Subcutaneous abdominal adipose tissue (tissue), 5 donors: ENCODE data around the gene MFSD6.
"Not testable (repeated sequence)": the region's sequence is repeated elsewhere in the genome, so short reads cannot be mapped to it uniquely, and the experiment has no call there.

ENCODE experiments used
- H3K27ac ChIP-seq: one replicate; pipeline ENCODE4 v1.7.0; 2013; ENCODE audit warnings: low read depth, mild to moderate bottlenecking, inconsistent platforms, low read length, moderate library complexity
- H3K27me3 ChIP-seq, 5 donors: one replicate each; pipeline ENCODE4 v1.7.0; 2013; ENCODE audit warnings: low read length in 5 of 5, inconsistent platforms in 1 of 5; ENCODE audit not compliant: control insufficient read depth in 5 of 5, insufficient read depth in 4 of 5
- H3K36me3 ChIP-seq, 5 donors: one replicate each; pipeline ENCODE4 v1.7.0; 2013; ENCODE audit warnings: low read length in 5 of 5; ENCODE audit not compliant: control insufficient read depth in 5 of 5, insufficient read depth in 5 of 5
- H3K4me1 ChIP-seq, 5 donors: one replicate each; pipeline ENCODE4 v1.7.0; 2013; ENCODE audit warnings: low read length in 5 of 5, mild to moderate bottlenecking in 3 of 5, moderate library complexity in 1 of 5; ENCODE audit not compliant: control insufficient read depth in 5 of 5, insufficient read depth in 5 of 5
- H3K4me3 ChIP-seq, 5 donors: one replicate each; pipeline ENCODE4 v1.7.0; 2013; ENCODE audit warnings: low read length in 5 of 5, low read depth in 1 of 5
- H3K9ac ChIP-seq, 5 donors: one replicate each; pipeline ENCODE4 v1.7.0; 2013; ENCODE audit warnings: low read length in 5 of 5, mild to moderate bottlenecking in 4 of 5, moderate library complexity in 3 of 5
- H3K9me3 ChIP-seq, 5 donors: one replicate each; pipeline ENCODE4 v1.7.0; 2013; ENCODE audit warnings: low read length in 5 of 5; ENCODE audit not compliant: control insufficient read depth in 5 of 5
- donor health status: healthy.
- donor health status: healthy.
- donor health status: healthy.
- donor health status: healthy.
- donor health status: healthy.

The MFSD6 gene

GRCh38 chr2:190407662-190408537 lies at the start of gene MFSD6:
Gene MFSD6 (plus strand): TSS chr2:190408355. CDS start chr2:190436030, 27,675 bp downstream.
- Histone ChIP-seq H3K27me3 (peaks cover 0 to 6% (median 3%) of the 10 kb centered on the region in 5 donors), H3K4me1 (peaks cover 0 to 24% (median 16%) of the 10 kb centered on the region in 5 donors), H3K27ac (peak within 1 kb of the TSS; percentile 47), H3K4me3 (peak within 1 kb of the TSS; percentile 59 to 75 (median 69)), H3K9ac (peak within 1 kb of the TSS in 4 of 5 donors; percentile 49 to 73 (median 66)), H3K9me3 (peaks cover 0 to 4% (median 0%) of the 10 kb centered on the region in 5 donors), H3K36me3 (no peaks in the 10 kb centered on the region)

- H3K27me3 ChIP-seq, H3K4me3 ChIP-seq, H3K9me3 ChIP-seq: not testable (repeated sequence)
These were observed 49.3 kb upstream of the MFSD6 start for GRCh38 chr2:190358655-190359448.

GRCh38 chr2:190360561-190360960 lies 47.6 kb upstream of the MFSD6 start:
- H3K4me1 ChIP-seq = peaks cover 0 to 25% (median 23%) of the 10 kb centered on the region in 5 donors
- peaks cover 1 to 12% (median 9%) of the 10 kb centered on the region in 5 donors for H3K36me3 ChIP-seq
- H3K9ac ChIP-seq = no peak overlapping the region
- no peak overlapping the region for H3K27ac ChIP-seq
- no peak overlapping the region for H3K4me3 ChIP-seq
- H3K27me3 ChIP-seq = no peaks in the 10 kb centered on the region
- no peaks in the 10 kb centered on the region for H3K9me3 ChIP-seq

More at GRCh38 chr2:190358655-190359448, 49.3 kb upstream of the MFSD6 start:
- not testable (repeated sequence) for H3K36me3 ChIP-seq, H3K9ac ChIP-seq
- Histone ChIP-seq H3K4me1 (peaks cover 0 to 33% (median 26%) of the 10 kb centered on the region in 5 donors), H3K27ac (peak overlapping the region; percentile 47)

DNA sequence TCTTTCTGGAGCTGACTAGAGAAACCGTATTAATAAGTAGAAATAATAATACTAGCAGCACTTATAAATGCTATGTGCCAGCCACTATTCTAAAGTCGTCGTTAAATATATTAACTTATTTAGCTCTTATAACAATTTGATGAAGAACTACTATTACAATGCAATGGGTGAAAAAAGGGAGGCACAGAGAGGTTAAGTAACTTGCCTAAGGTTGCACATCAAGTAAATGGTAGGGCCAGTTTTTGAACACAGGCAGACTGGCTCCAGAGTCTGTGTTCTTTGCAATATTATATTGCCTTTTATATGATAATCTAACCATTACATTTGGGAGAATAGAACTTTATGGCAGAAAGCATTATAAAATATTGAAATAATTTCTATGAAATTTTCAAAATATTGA lies 47.2 kb upstream of the MFSD6 start:
- H3K27me3 ChIP-seq = no peaks in the 10 kb centered on the region
- H3K4me3 ChIP-seq = no peak overlapping the region
- H3K9ac ChIP-seq = no peak overlapping the region
- no peaks in the 10 kb centered on the region for H3K9me3 ChIP-seq
- H3K4me1 ChIP-seq = peaks cover 0 to 24% (median 22%) of the 10 kb centered on the region in 5 donors
- H3K36me3 ChIP-seq = peaks cover 2 to 14% (median 9%) of the 10 kb centered on the region in 5 donors
- H3K27ac ChIP-seq = no peak overlapping the region

GRCh38 chr2:190361572-190361971 lies 46.6 kb upstream of the MFSD6 start:
- H3K27ac ChIP-seq = no peak overlapping the region
- no peak overlapping the region for H3K9ac ChIP-seq
- H3K4me1 ChIP-seq = peaks cover 0 to 20% (median 19%) of the 10 kb centered on the region in 5 donors
- H3K4me3 ChIP-seq = no peak overlapping the region
- H3K9me3 ChIP-seq = peaks cover 0 to 2% (median 0%) of the 10 kb centered on the region in 5 donors
- H3K27me3 ChIP-seq = no peaks in the 10 kb centered on the region
- H3K36me3 ChIP-seq = peaks cover 2 to 17% (median 9%) of the 10 kb centered on the region in 5 donors

- Histone ChIP-seq H3K27me3 (no peaks in the 10 kb centered on the region), H3K9me3 (peaks cover 0 to 2% (median 0%) of the 10 kb centered on the region in 5 donors), H3K4me1 (peaks cover 0 to 20% (median 19%) of the 10 kb centered on the region in 5 donors), H3K4me3 (no peak overlapping the region), H3K9ac (no peak overlapping the region), H3K36me3 (peaks cover 3 to 20% (median 18%) of the 10 kb centered on the region in 5 donors), H3K27ac (no peak overlapping the region)
These were observed 45.3 kb upstream of the MFSD6 start for GRCh38 chr2:190362894-190363293.

GRCh38 chr2:190365499-190366204 lies 42.5 kb upstream of the MFSD6 start:
- no peak overlapping the region for H3K27ac ChIP-seq
- no peaks in the 10 kb centered on the region for H3K4me1 ChIP-seq
- H3K9ac ChIP-seq = no peak overlapping the region
- H3K27me3 ChIP-seq = no peaks in the 10 kb centered on the region
- H3K4me3 ChIP-seq = no peak overlapping the region
- H3K36me3 ChIP-seq = peaks cover 9 to 42% (median 32%) of the 10 kb centered on the region in 5 donors
- H3K9me3 ChIP-seq = peaks cover 0 to 2% (median 0%) of the 10 kb centered on the region in 5 donors

- Histone ChIP-seq H3K27ac (no peak overlapping the region), H3K36me3 (peaks cover 9 to 49% (median 36%) of the 10 kb centered on the region in 5 donors), H3K4me3 (no peak overlapping the region), H3K4me1 (no peaks in the 10 kb centered on the region), H3K27me3 (no peaks in the 10 kb centered on the region), H3K9ac (no peak overlapping the region), H3K9me3 (peaks cover 0 to 2% (median 0%) of the 10 kb centered on the region in 5 donors)
These were observed 41.9 kb upstream of the MFSD6 start for GRCh38 chr2:190366248-190366753.

- Histone ChIP-seq H3K36me3 (peaks cover 9 to 50% (median 32%) of the 10 kb centered on the region in 5 donors), H3K27me3 (no peaks in the 10 kb centered on the region), H3K27ac (no peak overlapping the region)
These were observed 41.1 kb upstream of the MFSD6 start for GRCh38 chr2:190367091-190367490.

More at GRCh38 chr2:190367091-190367490, 41.1 kb upstream of the MFSD6 start:
- Histone ChIP-seq H3K4me3 (no peak overlapping the region), H3K9ac (no peak overlapping the region), H3K4me1 (peaks cover 0 to 3% (median 0%) of the 10 kb centered on the region in 5 donors), H3K9me3 (peaks cover 0 to 2% (median 0%) of the 10 kb centered on the region in 5 donors)
